Keratinocyte (primary cell): Measurements from ENCODE around the gene WDR70.

Experiments used
- EZH2 ChIP-seq: IDR thresholded peaks from one replicate; pipeline ENCODE4 v1.6.1; 2012; ENCODE audit warnings: inconsistent platforms, mild to moderate bottlenecking, low read length, moderate library complexity
- TF ChIP-seq, protein P1 (sequence below), 3 experiments: IDR thresholded peaks in 1 of 3; conservative IDR thresholded peaks in 1 of 3; optimal IDR thresholded peaks in 1 of 3; 2 replicates in 2 of 3; 3 replicates in 1 of 3; pipeline versions ENCODE3 to v1.5.1; 2011; ENCODE audit warnings: low read length in 3 of 3, mild to moderate bottlenecking in 3 of 3, moderate library complexity in 2 of 3, control low read depth in 1 of 3, inconsistent platforms in 1 of 3; ENCODE audit not compliant: insufficient read depth in 2 of 3; ENCODE audit errors: extremely low read depth in 1 of 3

- TF ChIP-seq, protein P1, sequence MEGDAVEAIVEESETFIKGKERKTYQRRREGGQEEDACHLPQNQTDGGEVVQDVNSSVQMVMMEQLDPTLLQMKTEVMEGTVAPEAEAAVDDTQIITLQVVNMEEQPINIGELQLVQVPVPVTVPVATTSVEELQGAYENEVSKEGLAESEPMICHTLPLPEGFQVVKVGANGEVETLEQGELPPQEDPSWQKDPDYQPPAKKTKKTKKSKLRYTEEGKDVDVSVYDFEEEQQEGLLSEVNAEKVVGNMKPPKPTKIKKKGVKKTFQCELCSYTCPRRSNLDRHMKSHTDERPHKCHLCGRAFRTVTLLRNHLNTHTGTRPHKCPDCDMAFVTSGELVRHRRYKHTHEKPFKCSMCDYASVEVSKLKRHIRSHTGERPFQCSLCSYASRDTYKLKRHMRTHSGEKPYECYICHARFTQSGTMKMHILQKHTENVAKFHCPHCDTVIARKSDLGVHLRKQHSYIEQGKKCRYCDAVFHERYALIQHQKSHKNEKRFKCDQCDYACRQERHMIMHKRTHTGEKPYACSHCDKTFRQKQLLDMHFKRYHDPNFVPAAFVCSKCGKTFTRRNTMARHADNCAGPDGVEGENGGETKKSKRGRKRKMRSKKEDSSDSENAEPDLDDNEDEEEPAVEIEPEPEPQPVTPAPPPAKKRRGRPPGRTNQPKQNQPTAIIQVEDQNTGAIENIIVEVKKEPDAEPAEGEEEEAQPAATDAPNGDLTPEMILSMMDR (optimal IDR thresholded peaks at IDR 0.05 in 1 of 3, IDR thresholded peaks at IDR 0.05 in 1 of 3, conservative IDR thresholded peaks at IDR 0.05 in 1 of 3; ENCODE audit: extremely low read depth in 1 of 3, insufficient read depth in 2 of 3, low read length in 3 of 3) = no peak
- TF ChIP-seq EZH2 = no peak
These were observed 407.9 kb downstream of the WDR70 start for GRCh38 chr5:37786862-37787519.
